Rectal smooth muscle tissue (tissue), 1 donor: ENCODE data around the gene PRM3.

Experiments
- H3K27ac ChIP-seq: one replicate; pipeline ENCODE4 v1.7.0; 2013; ENCODE audit warnings: low read depth, low read length, inconsistent platforms
- H3K27me3 ChIP-seq: one replicate; pipeline ENCODE4 v1.7.0; 2013; ENCODE audit warnings: low read length; ENCODE audit not compliant: control insufficient read depth, insufficient read depth
- H3K36me3 ChIP-seq: one replicate; pipeline ENCODE4 v1.7.0; 2013; ENCODE audit warnings: low read length; ENCODE audit not compliant: control insufficient read depth, insufficient read depth
- H3K4me1 ChIP-seq: one replicate; pipeline ENCODE4 v1.7.0; 2013; ENCODE audit warnings: low read length; ENCODE audit not compliant: control insufficient read depth, insufficient read depth
- H3K4me3 ChIP-seq: one replicate; pipeline ENCODE4 v1.7.0; 2013; ENCODE audit warnings: low read length
- H3K9ac ChIP-seq: one replicate; pipeline ENCODE4 v1.7.0; 2013; ENCODE audit warnings: low read length

The PRM3 gene

DNA sequence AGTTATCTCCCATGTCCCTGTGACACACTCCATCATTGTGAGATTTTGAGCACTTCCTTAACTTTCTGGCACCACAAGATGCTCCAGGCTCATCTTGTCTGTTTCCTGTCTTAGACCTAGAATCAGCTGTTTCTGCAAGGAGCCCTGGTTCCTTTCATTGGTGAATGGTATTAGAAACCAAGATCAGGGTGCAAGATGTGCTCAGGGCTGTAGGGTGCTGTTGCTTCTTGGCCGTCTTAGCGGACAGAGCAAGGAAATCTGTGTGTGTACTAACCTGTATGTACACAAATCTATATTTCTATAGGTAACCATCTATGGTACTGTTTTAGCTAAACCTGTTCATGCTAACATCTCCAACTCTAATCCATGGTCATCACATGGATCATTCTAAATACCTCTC is 15.8 kb upstream of the PRM3 start:
- Histone ChIP-seq H3K4me1 (no peaks in the 10 kb centered on the region), H3K27me3 (no peaks in the 10 kb centered on the region), H3K27ac (no peak overlapping the region), H3K4me3 (no peak overlapping the region), H3K9ac (no peak overlapping the region), H3K36me3 (no peaks in the 10 kb centered on the region)

DNA sequence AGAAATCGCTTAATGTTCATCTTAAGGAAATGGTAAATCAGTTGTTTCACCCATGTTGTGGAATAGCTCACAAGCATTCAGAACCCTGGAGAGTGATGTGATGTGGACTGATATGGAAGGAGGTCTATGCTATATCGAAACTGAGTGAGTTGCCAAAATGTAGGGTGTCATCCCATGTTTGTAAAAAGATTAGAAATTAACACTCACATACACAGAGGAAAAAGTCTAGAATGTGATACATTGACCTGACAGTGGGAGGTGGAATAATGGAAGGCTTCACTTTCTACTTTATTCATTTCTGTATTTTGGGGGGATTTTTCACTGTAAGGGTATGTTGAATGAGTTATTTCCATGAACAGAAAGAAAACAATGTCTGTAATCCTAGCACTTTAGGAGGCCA is 12.4 kb upstream of the PRM3 start:
- no peaks in the 10 kb centered on the region for H3K36me3 ChIP-seq
- H3K4me1 ChIP-seq = no peaks in the 10 kb centered on the region
- H3K9ac ChIP-seq = no peak overlapping the region
- H3K27ac ChIP-seq = no peak overlapping the region
- H3K27me3 ChIP-seq = no peaks in the 10 kb centered on the region
- H3K4me3 ChIP-seq = no peak overlapping the region

DNA sequence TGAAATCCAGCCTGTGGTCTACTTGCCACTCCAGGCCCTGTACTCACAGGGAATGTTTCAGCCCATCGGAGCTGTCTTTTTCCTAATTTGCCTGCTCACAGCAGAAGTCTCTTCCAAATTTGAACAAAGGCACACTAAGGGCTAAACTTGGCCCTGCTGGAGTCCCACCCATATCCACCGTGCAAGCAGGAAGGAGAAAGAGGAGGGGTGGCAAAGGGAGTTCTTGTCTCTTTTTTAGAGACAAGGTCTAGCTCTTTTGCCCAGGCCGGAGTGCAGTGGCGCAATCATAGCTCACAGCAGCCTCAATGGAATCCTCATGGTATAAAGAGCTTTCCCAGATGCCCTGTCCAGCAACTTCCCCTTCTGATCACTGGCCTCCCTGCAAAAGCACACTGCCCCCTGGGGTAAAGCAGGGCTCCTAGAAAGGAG is 10.4 kb upstream of the PRM3 start:
- no peak overlapping the region for H3K27ac ChIP-seq

DNA sequence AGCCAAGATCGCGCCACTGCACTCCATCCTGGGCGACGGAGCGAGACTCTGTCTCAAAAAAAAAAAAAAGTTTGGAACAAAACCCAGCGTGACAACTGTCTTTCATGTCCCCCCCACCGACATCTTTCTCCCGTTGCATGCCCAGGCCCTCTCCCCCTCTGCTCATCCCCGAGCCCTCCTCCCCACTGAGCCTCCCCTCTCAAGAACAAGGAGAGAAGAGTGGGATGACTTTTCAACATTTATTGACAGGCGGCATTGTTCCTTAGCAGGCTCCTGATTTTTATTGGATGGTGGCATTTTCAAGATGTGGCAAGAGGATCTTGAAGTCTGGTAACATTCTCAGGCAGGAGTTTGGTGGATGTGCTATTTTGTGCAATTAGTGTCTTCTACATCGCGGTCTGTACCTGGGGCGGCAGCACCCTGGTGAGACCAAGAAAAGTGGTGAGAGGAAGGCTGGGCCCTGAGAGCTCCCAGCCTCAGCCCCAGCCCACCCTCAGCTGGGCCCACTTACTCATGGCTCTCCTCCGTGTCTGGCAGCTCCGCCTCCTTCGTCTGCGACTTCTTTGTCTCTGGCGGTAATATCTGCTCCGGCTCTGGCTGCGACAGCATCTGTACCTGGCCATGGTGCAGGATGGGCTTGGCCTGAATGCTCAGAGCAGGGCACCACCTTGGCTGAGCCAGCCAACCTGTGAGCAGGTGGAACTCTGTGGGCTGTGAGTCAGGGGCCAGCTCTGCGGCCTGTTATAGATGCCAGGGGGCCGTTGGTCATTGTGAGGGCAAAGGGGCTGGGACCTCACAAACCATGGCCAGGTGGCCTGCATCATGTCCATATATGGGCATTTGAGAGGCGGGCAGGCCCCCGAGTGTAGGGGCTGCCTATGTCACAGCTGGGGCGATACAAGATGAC is 7.4 kb upstream of the PRM3 start, which contains the start of gene PRM1:
TSS of gene PRM1 (minus strand) at position 715 of the 907 bp plus-strand sequence. CDS start at position 623, 92 bp downstream.
- Histone ChIP-seq H3K27ac (no peak within 1 kb of the TSS), H3K9ac (no peak within 1 kb of the TSS), H3K36me3 (no peaks in the 10 kb centered on the region), H3K4me1 (no peaks in the 10 kb centered on the region), H3K4me3 (no peak within 1 kb of the TSS), H3K27me3 (no peaks in the 10 kb centered on the region)

More for the DNA sequence above, 10.4 kb upstream of the PRM3 start:
- H3K36me3 ChIP-seq = no peaks in the 10 kb centered on the region
- no peak overlapping the region for H3K4me3 ChIP-seq
- H3K27me3 ChIP-seq = no peaks in the 10 kb centered on the region
- no peak overlapping the region for H3K9ac ChIP-seq
- no peaks in the 10 kb centered on the region for H3K4me1 ChIP-seq

DNA sequence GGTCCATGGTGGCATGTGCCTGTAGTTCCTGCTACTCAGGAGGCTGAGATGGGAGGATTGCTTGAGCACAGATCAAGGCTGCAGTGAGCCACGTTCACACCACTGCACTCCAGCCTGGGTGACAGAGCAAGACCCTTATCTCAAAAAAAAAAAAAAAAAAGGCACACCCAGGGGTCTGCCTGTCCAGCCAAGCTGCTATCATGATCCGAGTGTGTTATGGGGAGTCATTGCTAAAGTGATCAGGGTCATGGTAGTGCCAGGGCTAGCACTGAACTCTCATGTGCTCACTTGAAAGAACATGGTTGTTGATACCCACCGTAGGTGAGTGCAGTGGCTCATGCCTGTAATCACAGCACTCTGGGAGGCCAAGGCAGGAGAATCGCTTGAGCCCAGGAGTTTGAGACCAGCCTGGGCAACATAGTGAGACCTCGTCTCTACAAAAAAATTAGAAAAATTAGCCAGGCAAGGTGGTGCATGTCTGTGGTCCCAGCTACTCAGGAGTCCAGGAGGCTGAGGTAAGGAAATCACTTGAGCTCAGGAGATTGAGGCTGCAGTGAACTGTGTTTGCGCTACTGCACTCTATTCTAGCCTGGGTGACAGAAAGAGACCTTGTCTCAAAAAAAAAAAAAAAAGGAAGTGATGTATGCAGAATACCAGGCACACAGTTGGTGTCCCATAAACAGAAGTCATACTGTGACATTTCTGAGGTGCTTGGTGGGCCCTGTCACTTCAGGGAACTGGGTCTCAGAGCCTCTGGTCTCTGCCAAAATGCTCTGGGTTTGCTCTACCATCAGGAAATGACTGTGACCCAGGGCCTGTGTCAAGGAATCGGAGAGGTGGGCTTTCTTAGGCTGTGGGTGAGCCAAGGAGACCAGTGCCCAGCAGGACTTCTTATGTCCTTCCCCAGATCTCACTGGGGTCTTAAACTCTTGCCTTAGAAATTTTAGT is 5.5 kb upstream of the PRM3 start:
- H3K4me3 ChIP-seq = no peak overlapping the region
- no peaks in the 10 kb centered on the region for H3K36me3 ChIP-seq
- H3K9ac ChIP-seq = no peak overlapping the region
- no peak overlapping the region for H3K27ac ChIP-seq
- no peaks in the 10 kb centered on the region for H3K4me1 ChIP-seq
- no peaks in the 10 kb centered on the region for H3K27me3 ChIP-seq

DNA sequence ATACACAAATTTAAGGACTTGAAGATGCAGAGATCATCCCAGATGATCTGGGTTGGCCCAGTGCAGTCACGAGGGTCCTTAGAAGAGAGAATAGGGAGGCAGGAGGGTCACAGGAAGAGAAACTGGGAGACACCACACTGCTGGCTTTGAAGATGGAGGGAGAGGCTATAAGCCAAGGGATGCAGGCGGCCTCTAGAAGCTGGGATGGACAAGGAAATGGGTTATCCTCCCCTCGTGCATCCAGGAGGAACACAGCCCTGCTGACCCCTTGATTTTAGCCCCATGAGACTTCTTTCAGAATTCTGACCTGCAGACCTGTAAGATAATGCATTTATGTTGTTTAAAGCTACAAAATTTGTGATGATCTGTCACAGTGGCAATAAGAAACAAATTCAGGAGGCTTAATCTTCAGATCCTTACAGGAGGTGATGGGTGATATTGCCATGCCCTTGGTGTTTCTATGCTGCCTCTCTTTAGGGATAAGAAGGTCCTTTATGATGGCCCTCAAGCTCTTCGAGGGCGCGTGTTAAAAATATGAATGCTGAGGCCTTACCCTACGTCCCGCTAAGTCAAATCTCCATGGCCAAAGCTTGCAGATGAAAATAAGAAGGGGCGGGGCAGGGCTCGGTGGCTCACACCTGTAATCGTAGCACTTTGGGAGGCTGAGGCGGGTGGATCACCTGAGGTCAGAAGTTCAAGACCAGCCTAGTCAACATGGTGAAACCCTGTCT is 4.3 kb upstream of the PRM3 start:
- Histone ChIP-seq H3K4me1 (no peaks in the 10 kb centered on the region), H3K9ac (no peak overlapping the region), H3K36me3 (no peaks in the 10 kb centered on the region), H3K4me3 (no peak overlapping the region), H3K27ac (no peak overlapping the region), H3K27me3 (no peaks in the 10 kb centered on the region)

DNA sequence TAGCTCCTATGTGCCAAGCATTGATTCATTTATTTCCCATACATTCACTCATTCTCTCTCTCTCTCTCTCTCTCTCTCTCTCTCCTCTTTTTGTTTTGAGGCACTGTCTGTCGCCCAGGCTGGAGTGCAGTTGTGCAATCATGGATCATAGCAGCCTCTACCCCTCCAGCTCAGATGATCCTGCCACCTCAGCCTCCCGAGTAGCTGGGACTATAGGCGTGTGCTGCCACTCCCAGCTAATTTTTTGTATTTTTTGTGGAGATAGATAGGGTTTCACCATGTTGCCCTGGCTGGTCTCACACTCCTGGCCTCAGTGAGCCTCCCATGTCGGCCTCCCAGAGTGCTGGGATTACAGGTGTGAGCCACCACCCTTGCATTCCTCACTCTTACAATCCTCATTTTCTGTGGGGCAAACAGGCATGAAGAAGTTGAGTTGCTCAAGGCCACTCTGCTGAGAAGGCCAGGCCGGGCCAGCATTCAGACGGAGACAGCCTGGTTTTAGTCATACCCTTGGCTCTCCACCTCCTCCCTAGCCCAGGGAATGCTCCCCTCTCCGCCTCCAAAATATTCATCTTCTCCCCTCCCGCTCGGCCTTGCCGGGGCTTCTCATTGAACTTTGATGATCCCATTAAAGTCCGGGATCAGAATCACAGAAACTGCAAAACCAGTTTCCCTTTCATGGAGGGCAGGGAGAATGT is 3.6 kb upstream of the PRM3 start:
- Histone ChIP-seq H3K27me3 (no peaks in the 10 kb centered on the region), H3K4me3 (no peak overlapping the region), H3K4me1 (no peaks in the 10 kb centered on the region), H3K36me3 (no peaks in the 10 kb centered on the region), H3K9ac (no peak overlapping the region), H3K27ac (no peak overlapping the region)

DNA sequence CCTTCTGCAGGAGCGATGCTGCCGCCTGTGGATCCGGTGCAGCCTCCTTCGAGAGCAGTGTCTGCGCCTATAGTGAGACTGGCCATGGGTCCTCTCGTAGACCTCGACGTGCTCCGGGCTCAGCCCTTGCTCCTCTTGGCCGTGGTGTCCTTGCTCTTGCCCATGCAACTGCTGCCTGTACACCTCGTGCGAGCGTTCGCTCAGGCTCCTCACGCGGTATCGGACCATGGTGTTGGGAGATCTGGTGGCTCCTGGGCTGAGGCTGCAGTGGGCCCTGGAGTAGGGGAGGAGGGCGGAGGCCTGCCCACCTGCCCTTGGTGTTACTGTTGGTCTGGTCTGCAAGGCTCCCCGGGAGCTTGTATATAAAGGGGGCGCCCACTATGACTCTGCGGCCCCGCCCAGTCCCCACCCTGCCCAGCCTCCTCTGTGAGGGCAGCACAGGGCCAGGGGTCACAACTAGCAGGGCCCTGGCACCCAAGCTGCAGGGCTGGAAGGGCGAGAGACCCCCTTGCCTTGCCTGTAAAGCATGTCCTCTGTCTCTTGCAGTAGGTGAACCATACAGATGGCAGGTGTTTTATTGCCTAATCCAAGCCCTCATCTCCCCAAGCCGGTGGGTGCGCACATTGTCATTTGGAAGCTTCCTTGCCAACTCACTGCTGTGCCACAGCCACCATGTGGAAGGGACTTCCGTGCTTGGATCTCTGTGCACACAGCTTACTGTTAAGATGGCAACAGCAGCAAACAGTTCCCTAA is 2.9 kb upstream of the PRM3 start, which contains the start of gene PRM2:
TSS of gene PRM2 (minus strand) at position 338 of the 753 bp plus-strand sequence. CDS start at position 228, 110 bp downstream.
- H3K27me3 ChIP-seq = no peaks in the 10 kb centered on the region
- no peak within 1 kb of the TSS for H3K27ac ChIP-seq
- no peak within 1 kb of the TSS for H3K4me3 ChIP-seq

DNA sequence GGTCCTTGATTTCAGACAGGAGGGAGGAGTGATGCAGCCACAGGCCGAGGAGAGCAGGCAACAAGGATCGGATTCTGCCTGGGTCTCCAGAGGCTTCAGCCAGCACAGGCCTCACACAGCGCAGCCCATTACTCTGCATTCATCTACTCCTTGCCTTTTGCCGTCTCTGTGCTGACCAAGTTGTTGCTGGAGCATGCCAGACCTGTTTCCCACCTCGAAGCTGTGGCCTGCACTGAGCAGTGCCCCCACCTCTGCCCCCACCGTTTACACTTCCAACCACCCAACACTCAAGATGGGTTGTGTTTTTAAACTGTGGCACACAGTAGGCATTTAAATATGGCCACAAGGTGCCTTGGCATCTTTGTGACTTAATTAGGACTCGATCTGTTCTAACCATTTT is 1.5 kb upstream of the PRM3 start:
- no peaks in the 10 kb centered on the region for H3K36me3 ChIP-seq
- H3K4me3 ChIP-seq = no peak overlapping the region
- no peaks in the 10 kb centered on the region for H3K27me3 ChIP-seq
- H3K9ac ChIP-seq = no peak overlapping the region
- H3K27ac ChIP-seq = no peak overlapping the region
- no peaks in the 10 kb centered on the region for H3K4me1 ChIP-seq

More for the DNA sequence above, 2.9 kb upstream of the PRM3 start, which contains the start of gene PRM2:
- Histone ChIP-seq H3K4me1 (no peaks in the 10 kb centered on the region), H3K36me3 (no peaks in the 10 kb centered on the region), H3K9ac (no peak within 1 kb of the TSS)

DNA sequence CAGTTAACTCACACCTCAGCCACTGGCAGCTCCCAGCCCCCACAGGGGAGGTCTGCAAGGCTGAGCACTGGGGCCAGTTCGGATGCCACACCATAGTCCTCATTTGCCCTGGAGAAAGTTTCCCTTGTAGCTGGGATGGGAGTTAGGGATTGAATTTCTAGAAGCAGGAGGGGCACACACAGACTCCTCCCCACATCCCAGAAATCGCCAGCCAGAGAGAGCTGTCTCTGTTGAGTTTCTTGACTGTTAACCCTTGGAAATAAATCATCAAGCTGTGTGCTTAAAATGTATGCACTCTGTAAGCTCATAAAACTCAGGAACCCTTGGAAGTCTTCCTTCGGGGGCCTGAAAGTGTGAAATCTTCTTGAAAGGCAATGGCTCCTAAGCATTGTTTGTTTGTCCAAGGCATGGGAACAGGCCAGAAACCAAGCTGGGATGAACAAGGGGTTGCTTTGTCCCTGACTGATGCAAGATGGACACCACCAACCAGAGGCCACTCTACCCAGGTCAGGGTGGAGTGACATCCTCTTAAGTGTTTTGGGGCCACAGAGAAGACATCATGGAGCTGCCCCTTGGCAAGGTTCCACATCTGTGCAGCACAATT is 394 bp upstream of the PRM3 start:
- H3K36me3 ChIP-seq = no peaks in the 10 kb centered on the region
- H3K4me3 ChIP-seq = no peak overlapping the region
- no peak overlapping the region for H3K27ac ChIP-seq
- H3K27me3 ChIP-seq = no peaks in the 10 kb centered on the region
- H3K4me1 ChIP-seq = no peaks in the 10 kb centered on the region
- H3K9ac ChIP-seq = no peak overlapping the region

DNA sequence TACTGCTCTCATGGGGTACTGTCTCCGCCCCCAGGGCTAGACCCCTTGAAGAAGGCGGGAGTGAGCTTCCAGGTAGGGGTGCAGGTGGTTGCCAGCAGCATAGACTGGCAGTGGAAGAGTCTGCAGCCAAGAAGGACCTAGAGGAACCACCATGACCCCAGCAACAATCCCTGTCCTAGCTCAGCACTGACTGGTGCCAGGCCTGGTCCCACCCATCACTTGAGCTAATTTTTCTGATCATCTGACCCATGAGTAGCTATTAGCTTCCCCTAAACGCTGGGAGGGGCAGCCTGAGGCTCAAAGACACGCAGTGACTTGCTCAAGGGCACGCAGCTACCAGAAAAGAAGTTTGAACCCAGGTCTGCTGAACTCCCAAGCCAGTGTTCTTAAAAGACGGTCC is 945 bp downstream of the PRM3 start:
- no peaks in the 10 kb centered on the region for H3K4me1 ChIP-seq
- no peaks in the 10 kb centered on the region for H3K27me3 ChIP-seq
- H3K9ac ChIP-seq = no peak overlapping the region
- H3K36me3 ChIP-seq = no peaks in the 10 kb centered on the region
- H3K4me3 ChIP-seq = no peak overlapping the region
- H3K27ac ChIP-seq = no peak overlapping the region
